Lung (tissue), 16 donors: ENCODE measurements around the gene PRDM4. TPM values are rescaled to one million over a fixed set of nuclear protein-coding genes. Genes with fewer than 3 reads are reported as not detected.
A peak's percentile ranks its signal among the peaks of the same experiment; 100 is the strongest.

Source experiments
- ATAC-seq: fragments of 200-7000 bp; cut with Tn5 transposase; one replicate; pipeline ENCODE4 v1.9.1; 2020; ENCODE audit warnings: moderate number of reproducible peaks; ENCODE audit not compliant: insufficient read depth, low FRiP score
- DNase-seq, 3 donors: peaks; one replicate each; pipeline ENCODE4 v3.0.0-alpha.2; 2013 to 2017
- H3K27ac ChIP-seq, 2 donors: one replicate each; pipeline ENCODE4 v1.5.1; 2013; ENCODE audit warnings: mild to moderate bottlenecking in 2 of 2, moderate library complexity in 2 of 2, control low read depth in 1 of 2, inconsistent platforms in 1 of 2, low read depth in 1 of 2, low read length in 1 of 2
- H3K27me3 ChIP-seq, 3 donors: one replicate each; pipeline ENCODE4 v1.5.1; 2013; ENCODE audit warnings: low read length in 2 of 3; ENCODE audit not compliant: control insufficient read depth in 3 of 3, insufficient read depth in 3 of 3
- H3K36me3 ChIP-seq, 4 donors: one replicate each; pipeline ENCODE4 v1.5.1; 2013; ENCODE audit warnings: low read length in 4 of 4, mild to moderate bottlenecking in 1 of 4, moderate library complexity in 1 of 4; ENCODE audit not compliant: control insufficient read depth in 4 of 4, insufficient read depth in 4 of 4
- H3K4me1 ChIP-seq, 5 donors: one replicate each; pipeline ENCODE4 v1.5.1; 2013; ENCODE audit warnings: low read length in 5 of 5, mild to moderate bottlenecking in 2 of 5, moderate library complexity in 1 of 5; ENCODE audit not compliant: control insufficient read depth in 5 of 5, insufficient read depth in 5 of 5
- H3K4me3 ChIP-seq: one replicate; pipeline ENCODE4 v1.5.1; 2013; ENCODE audit warnings: mild to moderate bottlenecking, control low read depth, moderate library complexity
- H3K9ac ChIP-seq, 2 donors: one replicate each; pipeline ENCODE4 v1.5.1; 2013; ENCODE audit warnings: low read length in 2 of 2, control low read depth in 1 of 2; ENCODE audit not compliant: insufficient read depth in 1 of 2
- H3K9me3 ChIP-seq, 4 donors: one replicate each; pipeline ENCODE4 v1.5.1; 2013; ENCODE audit warnings: low read length in 3 of 4, mild to moderate bottlenecking in 1 of 4, moderate library complexity in 1 of 4; ENCODE audit not compliant: control insufficient read depth in 4 of 4, insufficient read depth in 3 of 4
- CTCF ChIP-seq: IDR thresholded peaks from 2 replicates; pipeline ENCODE4 v1.5.1; 2012; ENCODE audit warnings: mild to moderate bottlenecking; ENCODE audit errors: control extremely low read depth, extremely low read depth
- WGBS, 2 donors: extraction: QIAGEN DNeasy Blood & Tissue Kit; methylation state at CpG; one replicate each; pipeline ENCODE4 v1.1.7; 2013; 5-methylcytosine and 5-hydroxymethylcytosine counted together
- long read RNA-seq, 5 donors: transcript quantifications; one replicate each; lab custom pipeline, GENCODE V29; 2026
- polyA plus RNA-seq, 2 donors: library from polyadenylated mRNA; stranded (reverse); fragments of 200-250 nt; gene quantifications; one replicate each; pipeline ENCODE4 v1.2.1, GENCODE V29; 2013
- total RNA-seq, 2 donors: library from RNA; depleted of rRNA in 1 of 2; stranded (reverse); fragments of >200 nt in 1 of 2; gene quantifications; one replicate each; pipeline ENCODE4 v1.2.1, GENCODE V29; 2014 to 2021
- donor health status: control.
- donor health status: control.
- donor health status: Bipolar disorder and iron deficiency.
- donor health status: healthy.
- donor health status: DM: yes; HTN: yes; CAD: no.

The PRDM4 gene
- 10 to 100 TPM; 23.2 to 33.5 TPM for total RNA-seq
- 10 to 100 TPM in 1 of 2 donors, 1 to 10 TPM in 1; 7.3 to 17.8 TPM for polyA plus RNA-seq
- long read RNA-seq, donor 1, full-length matches to known transcripts: 4 of 4 reads
- long read RNA-seq, donor 1, partial matches to known transcripts: 0 of 4 reads
- long read RNA-seq, donor 1, other reads (novel, unspliced or antisense): 0 of 4 reads
- long read RNA-seq, donor 2: 0 reads
- long read RNA-seq, donor 3, partial matches to known transcripts: 0 of 1 reads
- long read RNA-seq, donor 3, other reads (novel, unspliced or antisense): 0 of 1 reads
- long read RNA-seq, donor 4: 0 reads
- long read RNA-seq, donor 5, full-length matches to known transcripts: 2 of 2 reads
- long read RNA-seq, donor 5, partial matches to known transcripts: 0 of 2 reads
- long read RNA-seq, donor 5, other reads (novel, unspliced or antisense): 0 of 2 reads

GRCh38 chr12:107760809-107761501 lies at the start of gene PRDM4:
PRDM4 (minus strand) TSS chr12:107761137; CDS start chr12:107760515, 622 bp downstream.
- peak; percentile 23 for TF ChIP-seq CTCF
- peaks cover 3 to 23% (median 12%) of the 10 kb centered on the region in 5 donors for H3K4me1 ChIP-seq
- peak within 1 kb of the TSS; percentile 75 to 91 for H3K9ac ChIP-seq
- WGBS, 2 donors: 0 to 1% methylated on average over 64 to 83 of the region's 83 CpGs
- DNase-seq (peak; percentile 96 to 98 (median 97)), ATAC-seq (peak; percentile 99)
- H3K27ac ChIP-seq: peak within 1 kb of the TSS; percentile 82 to 84
- H3K9me3 ChIP-seq: no peaks in the 10 kb centered on the region
- H3K4me3 ChIP-seq: peak within 1 kb of the TSS; percentile 93
- no peaks in the 10 kb centered on the region for H3K27me3 ChIP-seq
- peaks cover 4 to 16% (median 9%) of the 10 kb centered on the region in 4 donors for H3K36me3 ChIP-seq

- no peak for TF ChIP-seq CTCF
- no peaks in the 10 kb centered on the region for H3K36me3 ChIP-seq
- no peak for ATAC-seq
- H3K9ac ChIP-seq: no peak overlapping the region
- H3K9me3 ChIP-seq: no peaks in the 10 kb centered on the region
- H3K4me1 ChIP-seq: no peaks in the 10 kb centered on the region
- H3K27me3 ChIP-seq: no peaks in the 10 kb centered on the region
- WGBS, 2 donors: 48 to 67% methylated on average over 3 of the region's 3 CpGs
- no peak for DNase-seq
- H3K27ac ChIP-seq: no peak overlapping the region
- H3K4me3 ChIP-seq: no peak overlapping the region
Observed at GRCh38 chr12:107807471-107808150, 46.7 kb upstream of the PRDM4 start.

- ATAC-seq (no peak), DNase-seq (no peak)
- Histone ChIP-seq H3K9me3 (no peaks in the 10 kb centered on the region), H3K27me3 (no peaks in the 10 kb centered on the region), H3K36me3 (no peaks in the 10 kb centered on the region), H3K9ac (no peak overlapping the region), H3K4me3 (no peak overlapping the region), H3K27ac (no peak overlapping the region), H3K4me1 (no peaks in the 10 kb centered on the region)
- TF ChIP-seq CTCF: no peak
- 82 to 88% methylated on average over 21 to 22 of the region's 22 CpGs for WGBS, 2 donors
Observed at GRCh38 chr12:107805488-107806180, 44.7 kb upstream of the PRDM4 start.
